ENCODE results near the gene FER.

Gene FER

DNA sequence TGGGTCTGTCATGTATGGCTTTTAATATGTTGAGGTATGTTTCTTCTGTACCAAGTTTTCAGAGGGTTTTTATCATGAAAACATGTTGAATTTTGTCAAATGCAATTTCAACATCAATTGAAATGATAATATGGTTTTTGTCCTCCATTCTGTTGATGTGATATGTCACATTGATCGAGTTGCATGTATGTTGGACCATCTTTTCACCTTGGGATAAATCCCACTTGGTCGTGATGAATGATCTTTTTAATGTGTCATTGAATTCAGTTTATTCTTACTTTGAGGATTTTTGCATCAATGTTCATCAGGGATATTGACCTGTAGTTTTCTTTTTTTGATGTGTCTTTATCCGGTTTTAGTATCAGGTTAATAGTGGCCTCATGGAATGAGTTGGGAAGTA is 373.5 kb downstream of the FER start:
- Histone ChIP-seq H3K27me3 (no peaks in the 10 kb centered on the region), H3K4me3 (ENCODE audit: low read depth in 1 of 2, low read length in 1 of 2) (no peak overlapping the region), H3K9me3 (no peaks in the 10 kb centered on the region), H3K36me3 (no peaks in the 10 kb centered on the region), H3K27ac (no peak overlapping the region), H3K4me1 (ENCODE audit: control insufficient read depth in 1 of 2, insufficient read depth in 1 of 2, low read depth in 1 of 2, low read length in 1 of 2) (no peaks in the 10 kb centered on the region)
- TF ChIP-seq, protein P1, sequence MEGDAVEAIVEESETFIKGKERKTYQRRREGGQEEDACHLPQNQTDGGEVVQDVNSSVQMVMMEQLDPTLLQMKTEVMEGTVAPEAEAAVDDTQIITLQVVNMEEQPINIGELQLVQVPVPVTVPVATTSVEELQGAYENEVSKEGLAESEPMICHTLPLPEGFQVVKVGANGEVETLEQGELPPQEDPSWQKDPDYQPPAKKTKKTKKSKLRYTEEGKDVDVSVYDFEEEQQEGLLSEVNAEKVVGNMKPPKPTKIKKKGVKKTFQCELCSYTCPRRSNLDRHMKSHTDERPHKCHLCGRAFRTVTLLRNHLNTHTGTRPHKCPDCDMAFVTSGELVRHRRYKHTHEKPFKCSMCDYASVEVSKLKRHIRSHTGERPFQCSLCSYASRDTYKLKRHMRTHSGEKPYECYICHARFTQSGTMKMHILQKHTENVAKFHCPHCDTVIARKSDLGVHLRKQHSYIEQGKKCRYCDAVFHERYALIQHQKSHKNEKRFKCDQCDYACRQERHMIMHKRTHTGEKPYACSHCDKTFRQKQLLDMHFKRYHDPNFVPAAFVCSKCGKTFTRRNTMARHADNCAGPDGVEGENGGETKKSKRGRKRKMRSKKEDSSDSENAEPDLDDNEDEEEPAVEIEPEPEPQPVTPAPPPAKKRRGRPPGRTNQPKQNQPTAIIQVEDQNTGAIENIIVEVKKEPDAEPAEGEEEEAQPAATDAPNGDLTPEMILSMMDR (IDR thresholded peaks at IDR 0.05) = no peak

GRCh38 chr5:109125755-109126429 is 378.2 kb downstream of the FER start:
- Histone ChIP-seq H3K9me3 (no peaks in the 10 kb centered on the region), H3K36me3 (no peaks in the 10 kb centered on the region), H3K27ac (no peak overlapping the region), H3K27me3 (no peaks in the 10 kb centered on the region), H3K4me3 (ENCODE audit: low read depth in 1 of 2, low read length in 1 of 2) (no peak overlapping the region), H3K4me1 (ENCODE audit: control insufficient read depth in 1 of 2, insufficient read depth in 1 of 2, low read depth in 1 of 2, low read length in 1 of 2) (no peaks in the 10 kb centered on the region)
- TF ChIP-seq, protein P1 (IDR thresholded peaks at IDR 0.05) = no peak

DNA sequence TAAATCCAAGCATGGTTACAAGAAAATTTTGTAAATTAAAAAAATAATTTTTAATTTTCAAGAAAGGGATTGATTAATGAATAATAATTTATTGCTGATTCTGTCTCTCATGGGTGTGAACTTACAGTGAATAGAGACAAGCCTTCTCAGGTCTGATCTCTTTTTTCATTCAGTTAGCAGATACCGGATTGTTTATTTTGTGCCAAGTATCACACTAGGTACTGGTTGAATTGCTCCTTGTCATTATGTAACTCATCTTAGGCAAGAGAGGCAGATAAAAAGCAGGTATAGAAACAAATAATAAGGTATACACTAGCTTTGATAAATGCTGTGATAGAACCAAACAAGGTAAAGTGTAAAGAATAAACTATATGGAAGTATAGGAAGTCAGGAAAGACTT is 378.8 kb downstream of the FER start:
- no peak overlapping the region for H3K27ac ChIP-seq
- H3K4me3 ChIP-seq (ENCODE audit: low read depth in 1 of 2, low read length in 1 of 2) = no peak overlapping the region
- no peaks in the 10 kb centered on the region for H3K36me3 ChIP-seq
- H3K9me3 ChIP-seq = no peaks in the 10 kb centered on the region
- no peaks in the 10 kb centered on the region for H3K4me1 ChIP-seq (ENCODE audit: control insufficient read depth in 1 of 2, insufficient read depth in 1 of 2, low read depth in 1 of 2, low read length in 1 of 2)
- TF ChIP-seq, protein P1 (IDR thresholded peaks at IDR 0.05) = no peak
- no peaks in the 10 kb centered on the region for H3K27me3 ChIP-seq

DNA sequence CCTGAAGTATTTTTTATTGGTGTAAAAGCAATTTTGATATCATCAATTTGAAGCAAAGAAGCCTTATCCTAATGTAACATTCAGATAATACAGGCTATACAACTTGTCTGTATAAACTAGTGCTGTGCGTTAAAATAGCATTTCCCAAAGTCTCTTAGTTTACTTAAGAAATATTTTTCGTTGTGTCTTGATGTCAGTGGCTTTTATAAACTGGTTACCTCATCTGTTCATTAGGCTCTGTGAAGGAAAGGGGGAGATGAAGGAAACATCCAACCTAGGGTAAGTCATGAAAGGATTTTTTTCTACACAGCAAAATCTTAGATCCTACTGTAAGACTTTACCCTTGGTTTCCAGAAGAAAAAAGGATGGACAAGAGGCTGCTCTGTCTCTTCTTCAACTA is 389.2 kb downstream of the FER start:
- H3K4me1 ChIP-seq (ENCODE audit: control insufficient read depth in 1 of 2, insufficient read depth in 1 of 2, low read depth in 1 of 2, low read length in 1 of 2) = no peaks in the 10 kb centered on the region
- H3K27me3 ChIP-seq = no peaks in the 10 kb centered on the region
- H3K27ac ChIP-seq = no peak overlapping the region
- TF ChIP-seq, protein P1 (IDR thresholded peaks at IDR 0.05) = no peak
- no peaks in the 10 kb centered on the region for H3K36me3 ChIP-seq
- no peaks in the 10 kb centered on the region for H3K9me3 ChIP-seq
- H3K4me3 ChIP-seq (ENCODE audit: low read depth in 1 of 2, low read length in 1 of 2) = no peak overlapping the region

GRCh38 chr5:109141222-109142200 is 393.8 kb downstream of the FER start:
- no peaks in the 10 kb centered on the region for H3K36me3 ChIP-seq
- no peak overlapping the region for H3K4me3 ChIP-seq (ENCODE audit: low read depth in 1 of 2, low read length in 1 of 2)
- H3K9me3 ChIP-seq = no peaks in the 10 kb centered on the region
- TF ChIP-seq, protein P1 (IDR thresholded peaks at IDR 0.05) = no peak
- no peaks in the 10 kb centered on the region for H3K27me3 ChIP-seq
- H3K27ac ChIP-seq = no peak overlapping the region
- no peaks in the 10 kb centered on the region for H3K4me1 ChIP-seq (ENCODE audit: control insufficient read depth in 1 of 2, insufficient read depth in 1 of 2, low read depth in 1 of 2, low read length in 1 of 2)
